ENCODE measurements around the gene CCDC174. TPM values are rescaled to one million over a fixed set of nuclear protein-coding genes. Genes with fewer than 3 reads are reported as not detected.

The CCDC174 gene
- total RNA-seq, 2 donors from 2014 or later: 9.4 to 14.1 TPM

DNA sequence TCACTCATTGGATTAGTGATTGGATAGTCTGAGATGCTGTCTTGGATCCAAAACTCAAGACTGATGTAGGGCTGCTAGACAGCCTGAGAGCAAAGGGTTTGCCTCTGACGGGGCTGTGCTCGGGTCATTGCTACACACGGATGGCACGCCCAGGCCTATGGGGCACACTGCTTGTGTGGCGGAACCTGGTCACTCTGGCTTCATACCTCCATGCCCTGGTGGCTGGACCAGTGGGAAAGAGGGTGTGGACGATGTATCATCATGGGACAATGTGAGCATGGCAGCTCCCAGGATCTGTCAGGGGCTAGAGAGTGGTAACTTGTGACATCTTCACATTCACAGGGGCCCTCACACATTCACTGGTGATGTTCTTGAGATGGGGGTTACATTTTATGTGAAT is 18.1 kb upstream of the CCDC174 start:
- H3K27me3 ChIP-seq: no peaks in the 10 kb centered on the region
- TF ChIP-seq CTCF (IDR thresholded peaks at IDR 0.05): no peak
- peak; percentile 51 for DNase-seq (ENCODE audit: low spot score)

GRCh38 chr3:14633819-14634424 is 17.6 kb upstream of the CCDC174 start:
- Histone ChIP-seq H3K27me3 (no peaks in the 10 kb centered on the region), H3K4me3 (no peak overlapping the region), H3K27ac (no peak overlapping the region), H3K4me1 (no peaks in the 10 kb centered on the region), H3K36me3 (no peaks in the 10 kb centered on the region), H3K9me3 (no peaks in the 10 kb centered on the region)
- peak; percentile 69 for DNase-seq (ENCODE audit: low spot score)
- peak; percentile 74 to 77 for TF ChIP-seq CTCF (IDR thresholded peaks at IDR 0.05)

More for the DNA sequence above, 18.1 kb upstream of the CCDC174 start:
- H3K4me3 ChIP-seq: no peak overlapping the region
- H3K9me3 ChIP-seq: peaks cover 0 to 3% of the 10 kb centered on the region in 2 donors
- no peaks in the 10 kb centered on the region for H3K36me3 ChIP-seq
- no peaks in the 10 kb centered on the region for H3K4me1 ChIP-seq
- no peak overlapping the region for H3K27ac ChIP-seq

DNA sequence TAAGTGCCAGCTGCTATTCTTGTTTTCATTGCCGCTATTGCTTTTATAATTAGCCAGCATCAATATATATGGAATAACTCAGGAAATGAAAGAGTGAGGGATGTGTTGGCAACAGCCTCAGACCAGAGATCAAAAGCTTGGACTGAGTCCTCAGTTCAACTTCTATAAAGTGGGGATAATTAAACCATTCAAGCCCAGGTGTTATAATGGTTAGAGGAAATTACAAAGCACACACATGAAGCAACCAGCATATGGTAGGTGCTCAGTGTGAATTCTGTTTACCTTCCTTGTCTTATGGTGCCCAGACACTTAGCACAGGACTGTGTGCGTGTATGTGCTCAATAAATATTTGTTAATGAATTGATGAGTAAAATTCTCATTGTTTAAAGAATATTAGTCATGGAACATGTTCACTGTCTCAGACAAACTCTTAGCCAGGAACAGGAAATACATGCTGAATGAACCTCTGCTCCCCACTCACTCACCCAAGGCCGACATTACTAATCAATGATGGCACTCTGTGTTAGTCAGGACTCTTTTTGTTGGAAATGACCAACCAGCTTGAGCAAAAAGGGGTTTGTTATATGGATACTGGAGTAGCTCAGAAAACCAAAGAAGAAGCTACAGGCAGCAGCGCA is 16.7 kb upstream of the CCDC174 start:
- TF ChIP-seq CTCF (IDR thresholded peaks at IDR 0.05): no peak
- no peaks in the 10 kb centered on the region for H3K9me3 ChIP-seq
- no peak for DNase-seq (ENCODE audit: low spot score)
- no peak overlapping the region for H3K4me3 ChIP-seq
- H3K27ac ChIP-seq: no peak overlapping the region
- H3K27me3 ChIP-seq: no peaks in the 10 kb centered on the region
- H3K36me3 ChIP-seq: no peaks in the 10 kb centered on the region
- H3K4me1 ChIP-seq: no peaks in the 10 kb centered on the region

GRCh38 chr3:14636496-14637087 is 15.0 kb upstream of the CCDC174 start:
- no peaks in the 10 kb centered on the region for H3K4me1 ChIP-seq
- no peak for DNase-seq (ENCODE audit: low spot score)
- H3K36me3 ChIP-seq: no peaks in the 10 kb centered on the region
- H3K9me3 ChIP-seq: no peaks in the 10 kb centered on the region
- no peaks in the 10 kb centered on the region for H3K27me3 ChIP-seq
- no peak overlapping the region for H3K27ac ChIP-seq
- no peak overlapping the region for H3K4me3 ChIP-seq
- no peak for TF ChIP-seq CTCF (IDR thresholded peaks at IDR 0.05)

DNA sequence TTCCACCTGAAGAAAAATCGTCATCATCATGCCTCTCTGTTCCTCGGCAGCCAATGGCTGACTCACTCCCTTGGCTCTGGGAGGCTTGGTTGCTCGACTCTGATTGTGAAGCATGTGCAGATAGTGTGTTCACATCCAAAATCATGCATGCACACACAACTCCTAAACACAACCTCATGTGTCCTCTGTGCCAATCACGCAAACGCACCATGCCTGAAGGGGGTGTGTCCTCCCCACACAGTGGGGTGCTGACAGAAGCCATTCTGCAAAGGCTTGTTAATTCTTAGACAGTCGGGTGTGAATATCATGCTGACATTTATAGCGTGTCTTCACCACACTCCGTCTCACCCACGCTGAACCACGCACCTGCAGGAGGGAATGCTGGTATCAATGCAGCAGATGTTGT is 11.4 kb upstream of the CCDC174 start:
- no peak overlapping the region for H3K4me3 ChIP-seq
- no peaks in the 10 kb centered on the region for H3K36me3 ChIP-seq
- DNase-seq (ENCODE audit: low spot score): no peak
- H3K9me3 ChIP-seq: no peaks in the 10 kb centered on the region
- TF ChIP-seq CTCF (IDR thresholded peaks at IDR 0.05): no peak
- H3K27me3 ChIP-seq: no peaks in the 10 kb centered on the region
- H3K4me1 ChIP-seq: no peaks in the 10 kb centered on the region
- no peak overlapping the region for H3K27ac ChIP-seq

All from right atrium auricular region (tissue), 2 donors.